ENCODE measurements around the gene KRT76.

KRT76 gene

GRCh38 chr12:52721838-52722470, 55.2 kb downstream of the KRT76 start:
- Mint-ChIP-seq H3K36me3 (ENCODE audit: low read depth) (no peaks in the 10 kb centered on the region), H3K4me1 (no peaks in the 10 kb centered on the region), H3K27ac (no peak overlapping the region), H3K27me3 (ENCODE audit: low read depth, poor library complexity) (peaks cover 16% of the 10 kb centered on the region), H3K4me3 (no peak overlapping the region), H3K9me3 (no peaks in the 10 kb centered on the region)
- DNase-seq = no peak
- TF ChIP-seq CTCF (IDR thresholded peaks at IDR 0.05) = no peak

GRCh38 chr12:52720365-52720886, 56.7 kb downstream of the KRT76 start:
- no peak for TF ChIP-seq CTCF (IDR thresholded peaks at IDR 0.05)
- Mint-ChIP-seq H3K4me1 (no peaks in the 10 kb centered on the region), H3K27me3 (ENCODE audit: low read depth, poor library complexity) (peaks cover 28% of the 10 kb centered on the region), H3K36me3 (ENCODE audit: low read depth) (no peaks in the 10 kb centered on the region), H3K9me3 (no peaks in the 10 kb centered on the region), H3K27ac (no peak overlapping the region), H3K4me3 (no peak overlapping the region)
- DNase-seq = no peak
